Measurements from ENCODE around the gene HMCN1. TPM values are rescaled to one million over a fixed set of nuclear protein-coding genes. Genes with fewer than 3 reads are reported as not detected.

Gene HMCN1
- total RNA-seq, 2 donors from 2014 or later = 3.5 to 9.9 TPM

- no peak for DNase-seq (ENCODE audit: low spot score)
- intact Hi-C loops (cut with DNase I) = no loop called here
- no peak overlapping the region for H3K27ac ChIP-seq
- H3K36me3 ChIP-seq = no peaks in the 10 kb centered on the region
- 93% methylated on average over 2 of the region's 2 CpGs for WGBS
- no peaks in the 10 kb centered on the region for H3K4me1 ChIP-seq (replicated peaks)
- H3K27me3 ChIP-seq (replicated peaks; ENCODE audit: insufficient read depth) = no peaks in the 10 kb centered on the region
- TF ChIP-seq POLR2AphosphoS5 (IDR thresholded peaks at IDR 0.05) (no peak), CTCF (IDR thresholded peaks at IDR 0.05) (no peak), POLR2A (IDR thresholded peaks at IDR 0.05) (no peak)
- no peaks in the 10 kb centered on the region for H3K9me3 ChIP-seq
- H3K4me3 ChIP-seq = no peak overlapping the region
These were observed 262.0 kb downstream of the HMCN1 start for GRCh38 chr1:185996211-185996610.

GRCh38 chr1:185998391-185998790 is 264.2 kb downstream of the HMCN1 start:
- WGBS = 89% methylated on average over 2 of the region's 2 CpGs
- Histone ChIP-seq H3K4me3 (no peak overlapping the region), H3K9me3 (no peaks in the 10 kb centered on the region), H3K27me3 (replicated peaks; ENCODE audit: insufficient read depth) (no peaks in the 10 kb centered on the region), H3K27ac (no peak overlapping the region), H3K4me1 (replicated peaks) (no peaks in the 10 kb centered on the region), H3K36me3 (no peaks in the 10 kb centered on the region)
- no peak for DNase-seq (ENCODE audit: low spot score)
- intact Hi-C loops (cut with DNase I) = no loop called here
- TF ChIP-seq POLR2AphosphoS5 (IDR thresholded peaks at IDR 0.05) (no peak), CTCF (IDR thresholded peaks at IDR 0.05) (no peak), POLR2A (IDR thresholded peaks at IDR 0.05) (no peak)

GRCh38 chr1:186002406-186002805 is 268.2 kb downstream of the HMCN1 start:
- H3K27me3 ChIP-seq (replicated peaks; ENCODE audit: insufficient read depth) = no peaks in the 10 kb centered on the region
- H3K36me3 ChIP-seq = no peaks in the 10 kb centered on the region
- H3K4me3 ChIP-seq = no peak overlapping the region
- DNase-seq (ENCODE audit: low spot score) = no peak
- H3K9me3 ChIP-seq = no peaks in the 10 kb centered on the region
- H3K4me1 ChIP-seq (replicated peaks) = no peaks in the 10 kb centered on the region
- 96% methylated on average over 2 of the region's 2 CpGs for WGBS
- intact Hi-C loops (cut with DNase I) = no loop called here
- no peak overlapping the region for H3K27ac ChIP-seq
- TF ChIP-seq CTCF (IDR thresholded peaks at IDR 0.05) (no peak), POLR2A (IDR thresholded peaks at IDR 0.05) (no peak), POLR2AphosphoS5 (IDR thresholded peaks at IDR 0.05) (no peak)

GRCh38 chr1:186009039-186009737 is 275.0 kb downstream of the HMCN1 start:
- 43% methylated on average over 1 of the region's 1 CpG for WGBS
- no peak for DNase-seq (ENCODE audit: low spot score)
- Histone ChIP-seq H3K27me3 (replicated peaks; ENCODE audit: insufficient read depth) (no peaks in the 10 kb centered on the region), H3K4me3 (no peak overlapping the region), H3K36me3 (no peaks in the 10 kb centered on the region), H3K9me3 (no peaks in the 10 kb centered on the region), H3K27ac (no peak overlapping the region), H3K4me1 (replicated peaks) (no peaks in the 10 kb centered on the region)
- no peak for TF ChIP-seq CTCF (IDR thresholded peaks at IDR 0.05)
- TF ChIP-seq POLR2A (IDR thresholded peaks at IDR 0.05) = no peak
- TF ChIP-seq POLR2AphosphoS5 (IDR thresholded peaks at IDR 0.05) = no peak
- intact Hi-C loops (cut with DNase I) = no loop called here

GRCh38 chr1:186014370-186015037 is 280.3 kb downstream of the HMCN1 start:
- intact Hi-C loops (cut with DNase I) = no loop called here
- TF ChIP-seq CTCF (IDR thresholded peaks at IDR 0.05) = no peak
- TF ChIP-seq POLR2A (IDR thresholded peaks at IDR 0.05) = no peak
- TF ChIP-seq POLR2AphosphoS5 (IDR thresholded peaks at IDR 0.05) = no peak
- Histone ChIP-seq H3K4me1 (replicated peaks) (no peaks in the 10 kb centered on the region), H3K4me3 (no peak overlapping the region), H3K9me3 (no peaks in the 10 kb centered on the region), H3K27me3 (replicated peaks; ENCODE audit: insufficient read depth) (no peaks in the 10 kb centered on the region), H3K27ac (no peak overlapping the region), H3K36me3 (no peaks in the 10 kb centered on the region)
- DNase-seq (ENCODE audit: low spot score) = no peak
